WTC11 (cell line): ENCODE measurements around the gene MN1. TPM values are rescaled to one million over a fixed set of nuclear protein-coding genes. Genes with fewer than 3 reads are reported as not detected.
A peak's percentile ranks its signal among the peaks of the same experiment; 100 is the strongest.

Experiments
- ATAC-seq: fragments of 200-7000 bp; cut with Tn5 transposase; 2 replicates; pipeline ENCODE4 v1.10.0; 2021; ENCODE audit warnings: mild to moderate bottlenecking, moderate library complexity
- CTCF ChIA-PET: fragments of 300-600 bp; sonication (Branson Sonifier 250); formaldehyde crosslinking; loops from one replicate; lab custom pipeline; 2021; ENCODE audit warnings: antibody characterized with exemption; lab: Charles Lee
- POLR2A ChIA-PET: fragments of 350-600 bp; sonication (Branson Sonifier 250); formaldehyde crosslinking; loops from one replicate; lab custom pipeline; 2021; ENCODE audit warnings: antibody characterized with exemption; lab: Charles Lee
- DNase-seq: peaks from one replicate; pipeline ENCODE4 v3.0.0; 2021; ENCODE audit warnings: low spot score
- H3K27ac Mint-ChIP-seq: 2 replicates; pipeline ENCODE4 v1.8.0; 2021; ENCODE audit warnings: mixed read lengths
- H3K27me3 Mint-ChIP-seq: 2 replicates; pipeline ENCODE4 v1.8.0; 2021; ENCODE audit warnings: low read depth, mild to moderate bottlenecking, moderate library complexity, mixed read lengths
- H3K36me3 Mint-ChIP-seq: 2 replicates; pipeline ENCODE4 v1.8.0; 2021; ENCODE audit warnings: mixed read lengths
- H3K4me1 Mint-ChIP-seq: 2 replicates; pipeline ENCODE4 v1.8.0; 2022; ENCODE audit warnings: mixed read lengths
- H3K4me3 Mint-ChIP-seq: 2 replicates; pipeline ENCODE4 v1.8.0; 2021; ENCODE audit warnings: mild to moderate bottlenecking, moderate library complexity, mixed read lengths
- H3K9me3 Mint-ChIP-seq: 2 replicates; pipeline ENCODE4 v1.8.0; 2021; ENCODE audit warnings: mixed read lengths
- AFF4 ChIP-seq: sonication (generic); formaldehyde crosslinking; IDR thresholded peaks from 2 replicates; pipeline ENCODE4 v1.8.1; 2023; ENCODE audit warnings: mild to moderate bottlenecking, missing genetic modification reagents, borderline replicate concordance
- AR ChIP-seq: fragments of 250-450 bp; sonication (Bioruptor Pico); IDR thresholded peaks from 2 replicates; pipeline ENCODE4 v1.9.0; 2021; ENCODE audit warnings: mild to moderate bottlenecking
- E2F5 ChIP-seq: sonication (generic); formaldehyde crosslinking; IDR thresholded peaks from 2 replicates; pipeline ENCODE4 v1.8.1; 2022; ENCODE audit warnings: mild to moderate bottlenecking, moderate library complexity, missing genetic modification reagents
- HMGA2 ChIP-seq: fragments of 250-450 bp; sonication (Bioruptor Pico); IDR thresholded peaks from 2 replicates; pipeline ENCODE4 v1.4.0; 2021; ENCODE audit warnings: mild to moderate bottlenecking, moderate library complexity
- HMGXB4 ChIP-seq: sonication (generic); formaldehyde crosslinking; IDR thresholded peaks from 2 replicates; pipeline ENCODE4 v1.8.1; 2023; ENCODE audit warnings: mild to moderate bottlenecking, moderate library complexity, missing genetic modification reagents
- IRF1 ChIP-seq: sonication (generic); formaldehyde crosslinking; IDR thresholded peaks from 2 replicates; pipeline ENCODE4 v1.8.0; 2023; ENCODE audit warnings: missing genetic modification reagents
- MYBL2 ChIP-seq: sonication (generic); formaldehyde crosslinking; IDR thresholded peaks from 2 replicates; pipeline ENCODE4 v1.8.1; 2023; ENCODE audit warnings: mild to moderate bottlenecking, moderate library complexity, missing genetic modification reagents
- NFE2L1 ChIP-seq: sonication (generic); formaldehyde crosslinking; IDR thresholded peaks from 2 replicates; pipeline ENCODE4 v1.8.1; 2023; ENCODE audit warnings: missing genetic modification reagents
- PREB ChIP-seq: sonication (generic); formaldehyde crosslinking; IDR thresholded peaks from 2 replicates; pipeline ENCODE4 v1.8.1; 2022; ENCODE audit warnings: mild to moderate bottlenecking, missing genetic modification reagents, moderate library complexity, borderline replicate concordance
- SP1 ChIP-seq: sonication (generic); formaldehyde crosslinking; conservative IDR thresholded peaks from 2 replicates; pipeline ENCODE4 v1.8.1; 2022; ENCODE audit warnings: missing genetic modification reagents
- ZNF138 ChIP-seq: sonication (generic); formaldehyde crosslinking; conservative IDR thresholded peaks from 2 replicates; pipeline ENCODE4 v1.8.1; 2022; ENCODE audit warnings: mild to moderate bottlenecking, moderate library complexity, missing genetic modification reagents
- ZNF263 ChIP-seq: sonication (generic); formaldehyde crosslinking; IDR thresholded peaks from 2 replicates; pipeline ENCODE4 v1.8.1; 2022; ENCODE audit warnings: low read depth, mild to moderate bottlenecking, moderate library complexity, missing genetic modification reagents
- ZNF317 ChIP-seq: sonication (generic); formaldehyde crosslinking; IDR thresholded peaks from 2 replicates; pipeline ENCODE4 v1.8.1; 2023; ENCODE audit warnings: low read depth, mild to moderate bottlenecking, moderate library complexity, missing genetic modification reagents, borderline replicate concordance
- ZNF423 ChIP-seq: fragments of 250-450 bp; sonication (Bioruptor Pico); IDR thresholded peaks from 2 replicates; pipeline ENCODE4 v2.1.2; 2022; ENCODE audit warnings: mild to moderate bottlenecking, moderate library complexity
- ZNF532 ChIP-seq: fragments of 250-450 bp; sonication (Bioruptor Pico); IDR thresholded peaks from 2 replicates; pipeline ENCODE4 v1.9.0; 2021; ENCODE audit warnings: mild to moderate bottlenecking, borderline replicate concordance
- ZSCAN18 ChIP-seq: fragments of 250-450 bp; sonication (Bioruptor Pico); IDR thresholded peaks from 2 replicates; pipeline ENCODE4 v2.1.2; 2022; ENCODE audit warnings: mild to moderate bottlenecking, moderate library complexity
- total RNA-seq: library from RNA; stranded (reverse); gene quantifications from 3 replicates; pipeline ENCODE4 v1.2.3, GENCODE V29; 2021

Gene MN1
- total RNA-seq, 1 experiment from 2014 or later, result 21.3 TPM

- H3K27me3 Mint-ChIP-seq, result peaks cover 83% of the 10 kb centered on the region
- no peaks in the 10 kb centered on the region for H3K9me3 Mint-ChIP-seq
- ChIA-PET CTCF (interaction anchor here (0.7 to 1.4 kb wide), 2 partner anchors 9 to 391 kb away, joined by 3 read pairs; no protein-coding TSS in a partner anchor), POLR2A (interaction anchor here (0.9 to 1.2 kb wide), 3 partner anchors 28 to 130 kb away, joined by 3 to 5 read pairs (median 4); no protein-coding TSS in a partner anchor)
- H3K4me1 Mint-ChIP-seq, result peaks cover 42% of the 10 kb centered on the region
- ATAC-seq (no peak; the same call in 1 of the 2 replicates), DNase-seq (peak; percentile 49)
- peak overlapping the region; percentile 81 for H3K4me3 Mint-ChIP-seq
- no peak overlapping the region for H3K27ac Mint-ChIP-seq
- no peaks in the 10 kb centered on the region for H3K36me3 Mint-ChIP-seq
- TF ChIP-seq NFE2L1 (no peak), ZNF138 (CRISPR knock-in tag) (no peak), ZNF317 (no peak), AFF4 (CRISPR knock-in tag) (no peak), ZNF263 (CRISPR knock-in tag) (0 out of 2 replicates have a peak, but pooled peaks have one; percentile 10), SP1 (CRISPR knock-in tag) (no peak), ZNF532 (CRISPR knock-in tag) (no peak), HMGXB4 (CRISPR knock-in tag) (peak; percentile 19; the same call in 1 of the 2 replicates), E2F5 (CRISPR knock-in tag) (no peak), PREB (CRISPR knock-in tag) (no peak), IRF1 (CRISPR knock-in tag) (no peak), AR (CRISPR knock-in tag) (no peak), HMGA2 (CRISPR knock-in tag) (no peak), MYBL2 (0 out of 2 replicates have a peak, but pooled peaks have one; percentile 8), ZSCAN18 (CRISPR knock-in tag) (no peak), ZNF423 (CRISPR knock-in tag) (peak; percentile 85)
These were observed 1.0 kb downstream of the MN1 start for GRCh38 chr22:27800250-27801201.
